GM12864 (cell line): ENCODE measurements around the gene FBXO38.
"Not testable (repeated sequence)": the region's sequence is repeated elsewhere in the genome, so short reads cannot be mapped to it uniquely, and the experiment has no call there.

Source experiments
- DNase-seq: peaks from one replicate; pipeline ENCODE4 v3.0.0-alpha.2; 2011; ENCODE audit warnings: low read depth
- H3K4me3 ChIP-seq: 2 replicates; pipeline ENCODE4 v1.5.1; 2011; ENCODE audit warnings: mild to moderate bottlenecking, low read depth, low read length, control low read depth
- CTCF ChIP-seq: IDR thresholded peaks from 2 replicates; pipeline ENCODE4 v1.5.1; 2011; ENCODE audit warnings: low read depth, mild to moderate bottlenecking, moderate library complexity, low read length, control low read depth, inconsistent platforms; ENCODE audit errors: missing control alignments

Gene FBXO38

GRCh38 chr5:148455185-148455584, 71.4 kb downstream of the FBXO38 start:
- TF ChIP-seq CTCF: no peak
- H3K4me3 ChIP-seq: no peak overlapping the region
- DNase-seq: no peak

GRCh38 chr5:148457183-148457620, 73.4 kb downstream of the FBXO38 start:
- no peak overlapping the region for H3K4me3 ChIP-seq
- TF ChIP-seq CTCF: peak; percentile 27
- no peak for DNase-seq

- TF ChIP-seq CTCF: no peak
- H3K4me3 ChIP-seq: no peak overlapping the region
- no peak for DNase-seq
Observed at GRCh38 chr5:148458036-148458888, 74.5 kb downstream of the FBXO38 start.

DNA sequence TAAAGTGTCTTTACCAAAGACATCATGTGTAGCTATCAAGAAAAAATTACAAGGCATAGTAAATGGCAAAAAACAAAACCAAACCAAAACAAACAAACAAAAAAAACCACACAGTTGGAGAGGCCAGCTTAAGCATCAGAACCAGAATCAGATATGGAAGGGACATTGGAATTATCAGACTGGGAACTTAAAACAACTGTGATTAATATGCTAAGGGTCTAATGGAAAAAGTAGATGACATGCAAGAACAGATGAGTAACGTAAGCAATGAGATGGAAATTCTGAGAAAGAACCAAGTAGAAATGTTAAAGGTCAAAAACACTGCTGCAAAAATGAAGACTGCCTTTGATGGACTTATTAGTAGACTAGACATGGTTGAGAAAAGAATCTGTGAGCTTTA, 75.9 kb downstream of the FBXO38 start:
- no peak overlapping the region for H3K4me3 ChIP-seq
- TF ChIP-seq CTCF: no peak
- DNase-seq: no peak

DNA sequence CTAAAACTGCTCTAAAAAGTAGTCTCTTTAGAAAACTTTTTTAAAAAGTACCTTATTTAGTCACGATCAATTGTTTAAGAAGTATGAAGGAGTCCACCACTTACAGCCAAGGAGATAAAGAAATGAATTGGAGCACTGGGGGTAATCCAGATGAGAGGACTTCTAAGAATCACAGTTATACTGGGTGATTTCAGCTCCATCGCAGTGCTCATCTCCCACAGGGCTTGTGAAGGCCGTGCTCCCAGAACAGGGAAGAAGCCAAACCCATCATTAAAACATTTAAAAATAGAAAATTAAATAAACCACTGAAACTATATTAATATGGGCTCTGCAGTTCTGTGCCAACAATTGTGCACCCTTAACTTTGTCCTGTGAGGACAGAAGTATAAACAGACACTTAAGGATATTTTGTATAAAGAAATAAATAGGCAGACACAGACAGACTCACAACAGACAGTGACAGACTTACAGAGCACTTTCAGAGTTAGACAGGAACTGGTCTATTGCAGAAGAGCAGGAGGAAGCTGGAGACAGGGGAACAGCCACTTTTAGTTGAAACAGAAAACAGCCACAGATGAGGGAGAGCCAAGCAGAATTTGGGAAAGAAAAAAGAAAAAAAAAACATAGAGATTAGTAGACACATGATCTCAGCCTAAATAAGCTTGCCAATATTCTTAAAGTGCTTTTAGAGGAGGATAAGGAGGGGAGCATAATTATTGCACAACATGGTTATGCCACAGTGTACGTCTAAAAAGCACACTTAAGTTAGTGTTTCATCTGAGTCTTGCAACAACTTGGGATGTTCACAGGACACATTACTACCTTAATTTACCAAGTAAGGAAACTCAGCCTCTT, 81.8 kb downstream of the FBXO38 start:
- DNase-seq: no peak
- no peak overlapping the region for H3K4me3 ChIP-seq
- TF ChIP-seq CTCF: no peak

DNA sequence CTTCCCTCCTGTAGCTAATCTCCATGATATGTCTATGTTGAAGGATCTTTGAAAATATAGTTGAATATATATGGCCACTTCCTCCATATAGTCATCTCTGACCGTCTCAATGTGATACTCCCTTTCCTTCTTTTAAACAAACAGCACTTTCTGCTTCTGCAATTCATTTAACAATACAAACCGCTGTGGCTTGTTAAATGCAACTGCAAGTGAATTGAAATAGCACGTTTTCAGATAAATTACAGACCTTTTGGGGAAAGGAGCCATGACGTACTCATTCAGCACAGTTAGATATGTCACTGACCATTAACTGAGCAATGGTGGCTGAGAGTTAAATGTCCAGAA, 82.5 kb downstream of the FBXO38 start:
- no peak overlapping the region for H3K4me3 ChIP-seq
- no peak for TF ChIP-seq CTCF
- no peak for DNase-seq

DNA sequence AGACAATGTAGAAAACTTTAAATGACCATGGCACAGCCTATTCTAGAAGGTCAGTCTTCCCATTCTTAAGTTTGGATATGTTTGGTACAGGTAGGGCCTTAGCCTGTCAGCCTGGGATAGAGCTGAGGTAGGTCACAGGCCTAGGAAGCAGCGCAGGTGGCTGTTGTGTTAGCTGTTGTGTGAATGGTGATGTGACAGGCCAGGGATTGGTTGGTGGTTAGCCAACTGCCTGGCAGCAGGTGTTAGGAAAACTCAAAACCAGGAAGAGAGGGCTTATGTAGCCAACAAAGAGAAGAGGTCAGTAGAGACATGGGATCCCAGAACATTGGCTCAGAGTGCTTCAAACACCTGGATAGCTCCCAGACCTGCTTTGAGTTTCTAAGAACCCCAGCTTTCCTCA, 84.2 kb downstream of the FBXO38 start:
- DNase-seq: no peak
- TF ChIP-seq CTCF: no peak
- H3K4me3 ChIP-seq: no peak overlapping the region

GRCh38 chr5:148468746-148469145, 85.0 kb downstream of the FBXO38 start:
- not testable (repeated sequence) for H3K4me3 ChIP-seq, DNase-seq
